Measurements from ENCODE around the gene HES5.

The HES5 gene

GRCh38 chr1:2501820-2502119, 28.3 kb downstream of the HES5 start:
- DNase-seq (ENCODE audit: low read depth in 4 of 4, low spot score in 1 of 4) = no peak

GRCh38 chr1:2501041-2501819, 28.8 kb downstream of the HES5 start:
- DNase-seq (ENCODE audit: low read depth in 4 of 4, low spot score in 1 of 4) = no peak

DNA sequence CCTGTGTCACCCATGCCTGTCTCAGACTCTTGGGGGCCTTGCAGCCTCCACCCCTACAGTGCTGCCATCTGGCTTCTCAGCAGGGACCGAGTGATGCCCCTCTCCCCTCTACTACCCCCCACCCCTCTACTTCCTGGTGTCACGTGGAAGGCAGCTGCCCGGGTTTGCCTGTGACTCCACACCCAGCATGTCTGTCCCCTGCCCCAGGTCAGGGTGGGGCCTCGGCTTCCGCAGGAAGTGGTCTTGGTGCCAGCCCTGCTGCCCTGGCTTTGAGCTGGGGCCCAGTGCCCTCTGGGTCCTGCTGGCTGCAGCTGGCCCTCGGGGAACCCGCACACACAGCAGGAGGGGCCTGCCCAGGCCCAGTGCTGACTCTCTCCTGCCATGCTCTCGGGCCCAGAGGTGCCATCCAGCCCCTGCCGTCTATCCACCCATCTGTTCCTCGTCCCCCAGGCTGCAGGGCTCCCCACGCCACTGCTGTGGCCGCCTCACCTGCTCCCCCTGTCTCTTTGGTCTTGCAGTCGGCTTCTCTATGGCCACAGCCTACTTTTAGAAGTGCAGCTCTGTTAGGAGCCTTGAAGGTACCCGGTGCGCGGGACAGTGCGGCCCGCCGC, 30.0 kb downstream of the HES5 start:
- DNase-seq (ENCODE audit: low read depth in 4 of 4, low spot score in 1 of 4) = no peak

GRCh38 chr1:2499260-2499659, 30.8 kb downstream of the HES5 start:
- no peak for DNase-seq (ENCODE audit: low read depth in 4 of 4, low spot score in 1 of 4)

GRCh38 chr1:2498648-2499047, 31.4 kb downstream of the HES5 start:
- DNase-seq (ENCODE audit: low read depth in 4 of 4, low spot score in 1 of 4) = no peak

DNA sequence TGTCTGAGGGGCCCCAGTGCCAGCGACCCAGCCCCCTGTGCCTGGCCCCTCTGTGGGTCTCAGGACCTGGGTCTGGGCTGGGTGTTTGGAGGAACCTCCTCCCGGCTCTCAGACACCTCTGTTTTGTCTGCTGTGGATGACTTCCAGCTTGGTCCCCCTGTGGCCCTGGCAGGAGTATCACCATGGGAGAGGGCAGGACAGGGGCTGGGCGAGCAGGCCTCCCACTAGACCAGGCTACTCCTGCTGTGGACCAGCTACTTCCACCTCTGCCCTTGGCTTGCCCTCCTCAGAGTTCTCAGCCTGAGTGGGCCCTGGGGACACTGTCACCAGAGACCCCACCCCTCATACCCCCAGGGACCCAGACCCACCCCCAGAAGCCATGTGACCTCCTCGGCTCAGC, 32.2 kb downstream of the HES5 start:
- DNase-seq (ENCODE audit: low read depth in 4 of 4, low spot score in 1 of 4) = no peak

- no peak for DNase-seq (ENCODE audit: low read depth in 4 of 4, low spot score in 1 of 4)
These were observed 33.3 kb downstream of the HES5 start for GRCh38 chr1:2496746-2497145.

DNA sequence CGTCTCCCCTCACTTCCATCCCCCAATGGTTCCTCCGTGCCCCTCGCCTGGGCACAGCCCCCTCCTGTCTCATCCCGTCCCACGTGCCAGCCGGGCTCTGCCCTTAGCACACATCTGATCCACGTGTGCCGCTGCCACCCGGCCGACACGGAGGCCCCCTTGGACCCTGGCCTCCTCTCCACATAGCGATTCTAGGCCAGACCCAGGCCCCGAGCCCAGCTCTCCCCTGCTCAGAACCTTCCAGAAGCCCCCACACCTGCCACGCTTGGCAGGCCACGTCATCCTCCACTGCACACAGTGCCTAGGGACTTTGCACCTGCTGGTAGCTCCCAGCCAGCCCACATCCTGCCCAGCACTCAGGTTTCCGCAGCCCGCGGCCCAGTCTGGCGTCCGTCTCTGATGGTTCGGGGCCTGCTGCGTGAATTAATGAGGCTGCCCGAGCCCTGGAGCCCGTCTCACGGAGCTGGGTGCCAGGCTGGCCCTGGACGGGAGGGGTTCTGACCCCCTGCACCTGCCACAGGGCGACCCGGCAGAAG, 33.9 kb downstream of the HES5 start:
- DNase-seq (ENCODE audit: low read depth in 4 of 4, low spot score in 1 of 4) = no peak

DNA sequence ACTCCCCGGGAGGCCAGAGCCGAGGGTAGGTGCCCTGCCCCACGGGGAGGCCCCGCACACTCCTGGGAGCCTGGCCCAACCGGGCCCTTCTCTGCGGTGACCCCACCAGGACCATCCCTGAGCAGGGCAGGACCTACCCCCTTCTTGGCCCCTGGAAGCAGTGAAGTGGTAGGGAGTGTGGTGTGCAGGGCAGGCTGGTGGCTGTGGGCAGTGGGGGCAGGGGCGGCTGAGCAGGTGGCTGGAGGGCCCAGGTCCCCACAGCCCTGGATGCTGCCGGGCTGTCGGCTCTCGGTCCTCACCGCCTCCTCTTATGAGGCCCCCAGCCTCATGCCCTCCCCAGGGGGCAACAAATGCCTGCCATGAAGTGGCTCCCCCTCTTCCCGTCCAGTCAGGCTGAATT, 34.5 kb downstream of the HES5 start:
- no peak for DNase-seq (ENCODE audit: low read depth in 4 of 4, low spot score in 1 of 4)

- DNase-seq (ENCODE audit: low read depth in 4 of 4, low spot score in 1 of 4) = no peak
These were observed 35.0 kb downstream of the HES5 start for GRCh38 chr1:2495026-2495425.

DNA sequence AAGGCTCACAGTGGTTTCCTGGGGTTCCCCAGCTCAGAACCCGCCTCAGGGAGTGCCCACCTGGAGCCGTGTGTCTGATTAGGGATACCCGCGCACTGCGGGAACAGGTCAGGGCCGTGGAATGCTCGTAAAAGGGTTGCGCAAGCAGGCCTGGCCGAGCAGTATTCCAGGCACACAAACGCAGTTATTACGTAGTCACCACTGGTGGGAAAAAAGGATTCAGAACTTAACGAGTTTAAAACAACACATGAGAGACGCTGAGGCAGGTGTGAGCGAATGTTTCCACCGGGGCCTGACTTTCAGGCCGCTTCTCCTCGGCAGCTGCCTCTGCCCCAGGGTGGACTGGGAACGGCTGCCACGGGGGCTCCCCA, 35.8 kb downstream of the HES5 start:
- DNase-seq (ENCODE audit: low read depth in 4 of 4, low spot score in 1 of 4) = no peak

- DNase-seq (ENCODE audit: low read depth in 4 of 4, low spot score in 1 of 4) = no peak
These were observed 36.3 kb downstream of the HES5 start for GRCh38 chr1:2493691-2494322.

DNA sequence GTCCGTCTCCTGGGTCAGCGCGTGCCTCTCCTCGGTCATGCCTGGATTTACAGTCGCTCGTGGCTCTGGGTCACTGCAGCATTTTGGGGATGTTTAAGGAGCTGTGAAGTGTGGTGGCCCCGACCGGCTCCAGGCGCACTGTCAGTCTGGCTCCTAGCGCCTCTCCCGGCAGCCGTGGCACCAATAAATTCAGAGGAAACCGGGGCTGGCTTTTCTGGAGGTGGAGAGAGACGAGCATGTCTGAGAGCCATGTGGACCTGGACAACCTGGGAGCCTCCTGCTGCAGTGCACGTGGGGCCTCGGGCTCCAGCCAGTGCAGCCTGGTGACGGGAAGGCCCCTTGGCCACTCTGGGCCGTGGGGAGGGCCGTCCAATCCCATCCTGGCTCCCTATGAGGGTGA, 36.8 kb downstream of the HES5 start:
- DNase-seq (ENCODE audit: low read depth in 4 of 4, low spot score in 1 of 4) = no peak

GRCh38 chr1:2492091-2492490, 38.0 kb downstream of the HES5 start:
- DNase-seq (ENCODE audit: low read depth in 4 of 4, low spot score in 1 of 4) = no peak

- no peak for DNase-seq (ENCODE audit: low read depth in 4 of 4, low spot score in 1 of 4)
These were observed 40.4 kb downstream of the HES5 start for GRCh38 chr1:2489615-2490014.

DNA sequence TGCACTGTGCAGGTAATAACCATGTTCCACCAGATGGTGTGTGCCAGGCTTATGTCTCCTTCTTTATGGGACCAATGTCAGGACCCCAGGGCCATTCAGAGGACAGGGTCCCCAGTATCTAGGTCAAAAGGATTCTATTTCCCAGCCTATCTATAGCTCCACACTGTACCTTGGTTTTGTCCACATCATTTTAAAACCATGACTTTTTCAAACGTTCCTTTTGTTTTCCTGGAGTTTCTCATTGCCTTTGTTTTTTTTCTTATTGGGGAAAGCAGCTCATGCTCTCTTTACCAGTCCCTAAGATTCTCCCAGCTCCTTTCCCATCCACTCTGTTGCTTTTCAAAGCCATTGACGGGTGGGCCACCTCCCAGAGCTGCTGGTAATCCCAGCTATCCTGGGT, 41.4 kb downstream of the HES5 start:
- no peak for DNase-seq (ENCODE audit: low read depth in 4 of 4, low spot score in 1 of 4)

- no peak for DNase-seq (ENCODE audit: low read depth in 4 of 4, low spot score in 1 of 4)
These were observed 43.5 kb downstream of the HES5 start for GRCh38 chr1:2486558-2486957.

- no peak for DNase-seq (ENCODE audit: low read depth in 4 of 4, low spot score in 1 of 4)
These were observed 44.0 kb downstream of the HES5 start for GRCh38 chr1:2486041-2486440.

DNA sequence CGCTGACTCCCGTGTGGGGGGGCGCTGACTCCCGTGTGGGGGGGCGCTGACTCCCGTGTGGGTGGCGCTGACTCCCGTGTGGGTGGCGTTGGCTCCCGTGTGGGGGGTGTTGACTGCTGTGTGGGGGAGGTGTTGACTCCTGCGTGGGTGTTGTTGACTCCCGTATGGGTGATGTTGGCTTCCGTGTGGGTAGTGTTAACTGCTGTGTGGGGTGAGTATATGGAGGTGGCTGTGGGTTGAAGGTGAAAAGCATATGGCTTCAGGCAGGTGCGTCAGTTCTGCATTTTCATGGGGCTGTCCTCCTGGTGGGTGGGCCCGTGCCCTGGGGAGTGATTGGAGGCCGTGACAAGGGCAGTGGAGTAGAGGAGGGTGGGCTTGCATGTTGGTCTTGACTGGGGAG, 46.1 kb downstream of the HES5 start:
- DNase-seq (ENCODE audit: low read depth in 4 of 4, low spot score in 1 of 4) = no peak

GRCh38 chr1:2483026-2483425, 47.0 kb downstream of the HES5 start:
- DNase-seq (ENCODE audit: low read depth in 4 of 4, low spot score in 1 of 4) = no peak

- DNase-seq (ENCODE audit: low read depth in 4 of 4, low spot score in 1 of 4) = no peak
These were observed 47.5 kb downstream of the HES5 start for GRCh38 chr1:2482588-2482987.

- no peak for DNase-seq (ENCODE audit: low read depth in 4 of 4, low spot score in 1 of 4)
These were observed 48.2 kb downstream of the HES5 start for GRCh38 chr1:2481885-2482284.

DNA sequence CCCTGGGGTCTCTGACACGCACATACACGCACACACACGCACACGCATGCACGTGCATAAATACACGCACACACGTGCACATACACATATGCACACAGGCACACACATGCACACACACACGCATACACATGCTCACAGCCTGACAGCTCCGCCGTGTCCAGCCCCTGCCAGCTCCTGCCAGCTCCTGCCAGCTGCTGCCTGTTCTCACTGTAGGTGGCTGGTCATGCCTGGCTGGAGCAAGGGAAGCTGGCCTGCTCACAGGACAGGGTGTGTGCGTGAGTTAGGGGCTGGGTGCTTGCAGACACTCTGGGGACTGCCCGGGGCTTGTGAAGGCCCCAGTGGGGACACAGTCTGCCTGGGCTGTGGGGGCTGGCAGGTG, 49.1 kb downstream of the HES5 start:
- no peak for DNase-seq (ENCODE audit: low read depth in 4 of 4, low spot score in 1 of 4)
